ENCODE data around the gene ZBED5. TPM values are rescaled to one million over a fixed set of nuclear protein-coding genes. Genes with fewer than 3 reads are reported as not detected.

Gene ZBED5
- total and polyA plus RNA-seq, 4 donors, result 18.0 to 57.9 (median 39.9) TPM

DNA sequence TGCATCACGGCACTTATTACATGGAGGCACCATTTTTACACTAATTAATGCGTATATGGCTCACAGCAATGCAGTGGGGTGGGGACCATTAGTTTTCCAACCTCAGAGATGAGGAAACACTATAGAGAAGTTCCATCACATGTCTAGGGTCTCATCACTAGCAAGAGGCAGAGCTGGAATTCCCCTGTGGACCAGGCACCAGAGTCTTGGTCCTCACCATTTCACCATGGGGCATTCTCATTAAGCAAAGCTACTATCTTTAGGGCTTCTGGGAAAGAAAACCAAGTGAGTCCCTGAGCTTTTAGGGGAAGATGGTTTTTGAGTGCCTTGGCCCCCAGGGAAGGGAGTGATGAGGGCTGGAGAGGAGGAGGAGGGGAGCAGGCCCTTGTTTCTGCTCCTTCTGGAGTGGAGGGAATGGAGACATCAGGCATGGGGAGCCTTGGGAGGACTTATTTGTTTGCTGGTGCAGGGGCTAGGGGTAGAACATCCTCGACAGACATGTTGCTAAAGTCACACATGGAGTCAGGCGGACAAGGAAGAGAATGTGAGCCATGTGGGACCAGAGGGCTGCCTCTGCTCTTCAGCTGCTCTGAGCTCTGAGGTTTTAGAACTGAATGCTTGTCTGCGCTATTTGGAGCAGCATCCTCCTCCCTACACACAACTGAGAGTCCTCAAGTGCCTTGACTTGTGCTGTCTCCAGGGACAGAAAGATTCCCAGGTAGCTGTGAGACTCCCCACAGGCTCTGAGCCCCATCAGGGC lies 40.3 kb upstream of the ZBED5 start:
- TF ChIP-seq, protein P1, sequence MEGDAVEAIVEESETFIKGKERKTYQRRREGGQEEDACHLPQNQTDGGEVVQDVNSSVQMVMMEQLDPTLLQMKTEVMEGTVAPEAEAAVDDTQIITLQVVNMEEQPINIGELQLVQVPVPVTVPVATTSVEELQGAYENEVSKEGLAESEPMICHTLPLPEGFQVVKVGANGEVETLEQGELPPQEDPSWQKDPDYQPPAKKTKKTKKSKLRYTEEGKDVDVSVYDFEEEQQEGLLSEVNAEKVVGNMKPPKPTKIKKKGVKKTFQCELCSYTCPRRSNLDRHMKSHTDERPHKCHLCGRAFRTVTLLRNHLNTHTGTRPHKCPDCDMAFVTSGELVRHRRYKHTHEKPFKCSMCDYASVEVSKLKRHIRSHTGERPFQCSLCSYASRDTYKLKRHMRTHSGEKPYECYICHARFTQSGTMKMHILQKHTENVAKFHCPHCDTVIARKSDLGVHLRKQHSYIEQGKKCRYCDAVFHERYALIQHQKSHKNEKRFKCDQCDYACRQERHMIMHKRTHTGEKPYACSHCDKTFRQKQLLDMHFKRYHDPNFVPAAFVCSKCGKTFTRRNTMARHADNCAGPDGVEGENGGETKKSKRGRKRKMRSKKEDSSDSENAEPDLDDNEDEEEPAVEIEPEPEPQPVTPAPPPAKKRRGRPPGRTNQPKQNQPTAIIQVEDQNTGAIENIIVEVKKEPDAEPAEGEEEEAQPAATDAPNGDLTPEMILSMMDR (IDR thresholded peaks at IDR 0.05; ENCODE audit: control extremely low read depth, extremely low read depth), result no peak
- DNase-seq, result no peak
- Histone ChIP-seq H3K4me1 (ENCODE audit: control insufficient read depth in 5 of 5, insufficient read depth in 5 of 5, low read length in 5 of 5) (peaks cover 4 to 36% (median 28%) of the 10 kb centered on the region in 5 donors), H3K4me3 (no peak overlapping the region), H3K36me3 (ENCODE audit: control insufficient read depth in 4 of 4, insufficient read depth in 4 of 4, low read length in 4 of 4) (no peaks in the 10 kb centered on the region), H3K27me3 (ENCODE audit: control insufficient read depth in 3 of 3, insufficient read depth in 3 of 3, low read length in 2 of 3) (no peaks in the 10 kb centered on the region), H3K9me3 (ENCODE audit: control insufficient read depth in 4 of 4, insufficient read depth in 3 of 4, low read length in 3 of 4) (no peaks in the 10 kb centered on the region), H3K27ac (ENCODE audit: low read depth in 1 of 2, low read length in 1 of 2) (peak overlapping the region; percentile 92 to 98), H3K9ac (ENCODE audit: insufficient read depth in 1 of 2, low read length in 2 of 2) (no peak overlapping the region)
- WGBS, 2 donors, result 91 to 93% methylated on average over 5 of the region's 5 CpGs
- ATAC-seq (ENCODE audit: insufficient read depth, low FRiP score), result no peak

DNA sequence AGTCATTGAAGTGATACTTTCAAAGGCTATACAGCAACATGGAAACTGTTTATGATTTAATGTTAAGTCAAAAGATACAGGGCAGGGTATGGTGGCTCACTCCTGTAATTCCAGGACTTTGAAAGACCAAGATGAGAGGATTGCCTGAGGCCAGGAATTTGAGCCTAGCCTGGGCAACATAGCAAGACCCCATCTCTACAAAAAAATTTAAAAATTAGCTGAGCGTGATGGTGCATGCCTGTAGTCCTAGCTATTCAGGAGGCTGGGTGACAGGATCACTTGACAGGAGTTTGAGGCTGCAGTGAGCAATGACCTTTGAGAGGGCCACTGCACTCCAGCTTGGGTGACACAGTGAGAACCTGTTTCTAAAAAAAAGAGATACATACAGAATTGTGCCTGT lies 39.3 kb upstream of the ZBED5 start:
- Histone ChIP-seq H3K27me3 (ENCODE audit: control insufficient read depth in 3 of 3, insufficient read depth in 3 of 3, low read length in 2 of 3) (no peaks in the 10 kb centered on the region), H3K9me3 (ENCODE audit: control insufficient read depth in 4 of 4, insufficient read depth in 3 of 4, low read length in 3 of 4) (no peaks in the 10 kb centered on the region), H3K27ac (ENCODE audit: low read depth in 1 of 2, low read length in 1 of 2) (peak overlapping the region in 1 of 2 donors; percentile 64), H3K4me3 (no peak overlapping the region), H3K36me3 (ENCODE audit: control insufficient read depth in 4 of 4, insufficient read depth in 4 of 4, low read length in 4 of 4) (no peaks in the 10 kb centered on the region), H3K9ac (ENCODE audit: insufficient read depth in 1 of 2, low read length in 2 of 2) (no peak overlapping the region), H3K4me1 (ENCODE audit: control insufficient read depth in 5 of 5, insufficient read depth in 5 of 5, low read length in 5 of 5) (peaks cover 4 to 37% (median 23%) of the 10 kb centered on the region in 5 donors)
- DNase-seq, result no peak
- no peak for ATAC-seq (ENCODE audit: insufficient read depth, low FRiP score)
- TF ChIP-seq, protein P1 (IDR thresholded peaks at IDR 0.05; ENCODE audit: control extremely low read depth, extremely low read depth), result no peak
- 96 to 100% methylated on average over 1 of the region's 1 CpG for WGBS, 2 donors

DNA sequence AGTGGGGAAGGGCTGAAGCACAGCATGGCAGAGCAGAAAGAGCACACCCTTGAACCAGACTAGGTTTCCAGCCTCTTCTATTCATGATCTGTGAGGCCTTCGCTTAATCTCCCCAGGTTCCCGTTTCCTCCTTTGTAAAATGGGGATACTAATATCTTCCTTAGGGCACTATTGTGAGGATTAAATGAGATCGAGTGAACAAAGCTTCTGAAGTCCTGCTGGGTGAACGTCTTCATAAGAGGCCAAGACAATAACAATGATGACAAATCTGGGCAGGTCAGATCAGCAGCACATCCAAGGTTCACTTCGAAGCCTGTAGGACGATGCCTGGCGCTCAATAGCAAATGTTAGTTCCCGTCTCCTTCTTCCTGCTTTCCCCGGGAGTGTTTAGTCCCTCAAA lies 38.6 kb upstream of the ZBED5 start:
- ATAC-seq (ENCODE audit: insufficient read depth, low FRiP score) (no peak), DNase-seq (no peak)
- WGBS, 2 donors, result 85 to 87% methylated on average over 9 of the region's 9 CpGs
- no peak overlapping the region for H3K27ac ChIP-seq (ENCODE audit: low read depth in 1 of 2, low read length in 1 of 2)
- H3K9ac ChIP-seq (ENCODE audit: insufficient read depth in 1 of 2, low read length in 2 of 2), result no peak overlapping the region
- peaks cover 4 to 37% (median 23%) of the 10 kb centered on the region in 5 donors for H3K4me1 ChIP-seq (ENCODE audit: control insufficient read depth in 5 of 5, insufficient read depth in 5 of 5, low read length in 5 of 5)
- TF ChIP-seq, protein P1 (IDR thresholded peaks at IDR 0.05; ENCODE audit: control extremely low read depth, extremely low read depth), result no peak
- H3K27me3 ChIP-seq (ENCODE audit: control insufficient read depth in 3 of 3, insufficient read depth in 3 of 3, low read length in 2 of 3), result no peaks in the 10 kb centered on the region
- no peak overlapping the region for H3K4me3 ChIP-seq
- no peaks in the 10 kb centered on the region for H3K9me3 ChIP-seq (ENCODE audit: control insufficient read depth in 4 of 4, insufficient read depth in 3 of 4, low read length in 3 of 4)
- H3K36me3 ChIP-seq (ENCODE audit: control insufficient read depth in 4 of 4, insufficient read depth in 4 of 4, low read length in 4 of 4), result no peaks in the 10 kb centered on the region
